Body of pancreas (tissue), 4 donors: ENCODE results near the gene FBRSL1. TPM values are rescaled to one million over a fixed set of nuclear protein-coding genes. Genes with fewer than 3 reads are reported as not detected.

ENCODE experiments used
- ATAC-seq: fragments of 150-250 bp; one replicate; pipeline ENCODE4 v1.9.1; 2016
- DNase-seq, 4 donors: peaks; one replicate each; pipeline ENCODE4 v3.0.0-alpha.2; 2019
- H3K27ac ChIP-seq, 4 donors: fragments of 200-600 bp; sonication (generic); 1 replicate in 3 of 4; 2 replicates in 1 of 4; pipeline versions ENCODE4 v1.5.1 to v1.6.1; 2016 to 2019; ENCODE audit warnings: mild to moderate bottlenecking in 1 of 4, mixed read lengths in 1 of 4, moderate library complexity in 1 of 4
- H3K27me3 ChIP-seq, 2 donors: fragments of 200-600 bp; sonication (generic); one replicate each; pipeline ENCODE4 v1.6.0; 2016; ENCODE audit warnings: mild to moderate bottlenecking in 1 of 2
- H3K36me3 ChIP-seq, 2 donors: fragments of 200-600 bp; sonication (generic); replicated peaks in 1 of 2; 2 replicates each; pipeline ENCODE4 v1.5.1; 2016; ENCODE audit warnings: low read depth in 2 of 2; ENCODE audit not compliant: insufficient read depth in 1 of 2
- H3K4me1 ChIP-seq: fragments of 200-600 bp; sonication (generic); one replicate; pipeline ENCODE4 v1.6.0; 2016
- H3K4me3 ChIP-seq, 2 donors: fragments of 200-600 bp; sonication (generic); 1 replicate in 1 of 2; 2 replicates in 1 of 2; pipeline ENCODE4 v1.5.1; 2016 to 2019
- H3K9me3 ChIP-seq, 3 donors: fragments of 200-600 bp; sonication (generic); 1 replicate in 2 of 3; 2 replicates in 1 of 3; pipeline ENCODE4 v1.5.1; 2016
- POLR2A ChIP-seq, 3 donors: fragments of 450-650 bp; IDR thresholded peaks; one replicate each; pipeline ENCODE4 v1.6.1; 2016; ENCODE audit warnings: antibody characterized with exemption in 3 of 3, mild to moderate bottlenecking in 2 of 3
- WGBS, 2 donors: methylation state at CpG; one replicate each; pipeline ENCODE4 v1.1.5; 2017; 5-methylcytosine and 5-hydroxymethylcytosine counted together
- intact Hi-C: fragments of 100-400 bp; cut with DNase I; formaldehyde crosslinking; loops from one replicate; pipeline ENCODE4 v1.15.1; 2023
- total RNA-seq, 2 donors: library from RNA; depleted of rRNA; stranded (reverse); fragments of >200 nt; gene quantifications; one replicate each; pipeline ENCODE4 v1.1.0, GENCODE V29; 2016
- TF ChIP-seq, protein P1 (sequence below), 7 experiments: fragments of 450-650 bp in 4 of 7; fragments of 200-600 bp in 3 of 7; sonication (generic) in 3 of 7; IDR thresholded peaks; one replicate each; pipeline ENCODE4 v1.5.1; 2016 to 2019; ENCODE audit warnings: antibody characterized with exemption in 7 of 7

FBRSL1 gene
- total RNA-seq, 2 donors from 2014 or later, result 29.8 to 50.1 TPM

DNA sequence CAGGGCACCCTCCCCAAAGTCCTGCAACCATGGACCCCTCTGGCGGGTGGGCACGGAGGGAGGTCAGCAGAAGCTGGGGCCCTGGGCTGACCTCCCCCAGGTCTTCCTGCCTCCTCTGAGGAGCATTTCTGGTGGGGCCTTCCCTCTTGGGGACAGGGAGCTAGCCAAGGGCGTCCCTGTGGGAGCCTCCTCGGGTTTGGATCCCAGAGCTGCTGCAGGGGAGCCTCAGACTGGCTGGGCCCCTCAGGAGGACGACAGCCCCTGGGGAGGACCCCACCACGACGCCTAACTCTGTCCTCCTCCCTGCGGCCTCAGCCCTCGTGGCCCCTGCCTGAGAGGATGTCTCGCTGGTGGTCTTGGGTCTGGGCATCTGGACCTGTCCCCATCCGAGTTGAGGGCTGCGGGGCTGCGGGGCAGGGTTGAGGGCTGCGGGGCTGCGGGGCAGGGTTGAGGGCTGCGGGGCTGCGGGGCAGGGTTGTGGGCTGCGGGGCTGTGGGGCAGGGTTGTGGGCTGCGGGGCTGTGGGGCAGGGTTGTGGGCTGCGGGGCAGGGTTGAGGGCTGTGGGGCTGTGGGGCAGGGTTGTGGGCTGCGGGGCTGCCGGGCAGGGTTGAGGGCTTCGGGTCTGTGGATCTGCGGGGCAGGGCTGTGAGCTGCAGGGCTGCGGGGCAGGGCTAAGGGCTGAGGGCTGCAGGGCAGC is 37.4 kb downstream of the FBRSL1 start:
- H3K27ac ChIP-seq, result no peak overlapping the region
- H3K36me3 ChIP-seq, result no peaks in the 10 kb centered on the region
- no peaks in the 10 kb centered on the region for H3K9me3 ChIP-seq
- intact Hi-C loops, result no loop called here
- no peak for ATAC-seq
- H3K27me3 ChIP-seq, result no peaks in the 10 kb centered on the region
- H3K4me1 ChIP-seq, result peaks cover 24% of the 10 kb centered on the region
- 91 to 93% methylated on average over 11 to 23 of the region's 25 CpGs for WGBS, 2 donors
- H3K4me3 ChIP-seq, result no peak overlapping the region
- TF ChIP-seq, protein P1, sequence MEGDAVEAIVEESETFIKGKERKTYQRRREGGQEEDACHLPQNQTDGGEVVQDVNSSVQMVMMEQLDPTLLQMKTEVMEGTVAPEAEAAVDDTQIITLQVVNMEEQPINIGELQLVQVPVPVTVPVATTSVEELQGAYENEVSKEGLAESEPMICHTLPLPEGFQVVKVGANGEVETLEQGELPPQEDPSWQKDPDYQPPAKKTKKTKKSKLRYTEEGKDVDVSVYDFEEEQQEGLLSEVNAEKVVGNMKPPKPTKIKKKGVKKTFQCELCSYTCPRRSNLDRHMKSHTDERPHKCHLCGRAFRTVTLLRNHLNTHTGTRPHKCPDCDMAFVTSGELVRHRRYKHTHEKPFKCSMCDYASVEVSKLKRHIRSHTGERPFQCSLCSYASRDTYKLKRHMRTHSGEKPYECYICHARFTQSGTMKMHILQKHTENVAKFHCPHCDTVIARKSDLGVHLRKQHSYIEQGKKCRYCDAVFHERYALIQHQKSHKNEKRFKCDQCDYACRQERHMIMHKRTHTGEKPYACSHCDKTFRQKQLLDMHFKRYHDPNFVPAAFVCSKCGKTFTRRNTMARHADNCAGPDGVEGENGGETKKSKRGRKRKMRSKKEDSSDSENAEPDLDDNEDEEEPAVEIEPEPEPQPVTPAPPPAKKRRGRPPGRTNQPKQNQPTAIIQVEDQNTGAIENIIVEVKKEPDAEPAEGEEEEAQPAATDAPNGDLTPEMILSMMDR (IDR thresholded peaks at IDR 0.05), result no peak
- TF ChIP-seq POLR2A (IDR thresholded peaks at IDR 0.05), result no peak
- no peak for DNase-seq

DNA sequence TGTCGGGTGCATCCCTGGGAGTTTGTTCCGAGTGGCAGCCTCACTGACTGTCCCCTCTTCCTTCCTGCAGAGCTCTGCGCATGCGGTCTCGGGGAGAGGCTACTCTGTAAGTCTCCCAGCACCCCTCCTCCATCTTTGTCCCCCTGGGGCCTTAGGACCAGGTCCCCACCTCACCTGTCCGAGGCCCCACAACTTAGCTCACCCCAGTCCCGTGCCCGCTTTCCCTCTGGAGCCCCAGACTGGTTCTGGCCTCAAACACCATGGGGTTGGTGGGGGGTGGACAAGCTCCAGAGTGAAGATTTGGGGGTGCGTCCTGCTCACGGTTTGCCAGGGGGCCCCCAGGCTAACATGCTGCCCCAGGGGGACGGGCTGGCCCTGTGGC is 37.9 kb downstream of the FBRSL1 start:
- Histone ChIP-seq H3K4me1 (peaks cover 19% of the 10 kb centered on the region), H3K27me3 (no peaks in the 10 kb centered on the region), H3K9me3 (no peaks in the 10 kb centered on the region), H3K27ac (no peak overlapping the region), H3K4me3 (no peak overlapping the region), H3K36me3 (no peaks in the 10 kb centered on the region)
- TF ChIP-seq, protein P1 (IDR thresholded peaks at IDR 0.05), result no peak
- TF ChIP-seq POLR2A (IDR thresholded peaks at IDR 0.05), result no peak
- DNase-seq (no peak), ATAC-seq (no peak)
- intact Hi-C loops, result no loop called here
- WGBS, 2 donors, result 94 to 96% methylated on average over 10 of the region's 11 CpGs

DNA sequence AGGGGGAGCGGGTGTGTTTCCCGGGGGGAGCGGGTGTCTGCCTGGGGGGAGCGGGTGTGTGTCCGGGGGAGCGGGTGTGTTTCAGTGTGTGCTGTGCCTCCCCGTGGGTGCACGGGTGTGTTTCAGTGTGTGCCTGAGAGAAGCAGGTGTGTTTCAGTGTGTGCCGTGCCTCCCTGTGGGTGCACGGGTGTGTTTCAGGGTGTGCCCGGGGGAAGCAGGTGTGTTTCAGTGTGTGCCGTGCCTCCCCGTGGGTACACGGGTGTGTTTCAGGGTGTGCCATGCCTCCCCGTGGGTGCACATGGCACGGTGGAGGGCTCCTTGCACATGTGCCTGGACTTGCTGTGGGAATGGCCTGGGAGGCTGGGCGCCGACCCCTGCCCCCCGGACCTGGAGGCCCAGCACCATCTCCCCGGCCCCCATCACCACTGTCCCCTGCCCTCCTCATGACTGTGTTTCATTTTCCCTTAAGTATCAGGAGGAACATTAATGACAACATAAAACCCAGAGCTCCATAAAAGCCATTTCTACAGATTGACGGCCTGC is 38.7 kb downstream of the FBRSL1 start:
- Histone ChIP-seq H3K4me3 (no peak overlapping the region), H3K27me3 (no peaks in the 10 kb centered on the region), H3K36me3 (no peaks in the 10 kb centered on the region), H3K4me1 (peaks cover 11% of the 10 kb centered on the region), H3K9me3 (no peaks in the 10 kb centered on the region), H3K27ac (no peak overlapping the region)
- 87 to 88% methylated on average over 11 to 20 of the region's 21 CpGs for WGBS, 2 donors
- TF ChIP-seq, protein P1 (IDR thresholded peaks at IDR 0.05), result no peak
- intact Hi-C loops, result no loop called here
- no peak for ATAC-seq
- no peak for DNase-seq

DNA sequence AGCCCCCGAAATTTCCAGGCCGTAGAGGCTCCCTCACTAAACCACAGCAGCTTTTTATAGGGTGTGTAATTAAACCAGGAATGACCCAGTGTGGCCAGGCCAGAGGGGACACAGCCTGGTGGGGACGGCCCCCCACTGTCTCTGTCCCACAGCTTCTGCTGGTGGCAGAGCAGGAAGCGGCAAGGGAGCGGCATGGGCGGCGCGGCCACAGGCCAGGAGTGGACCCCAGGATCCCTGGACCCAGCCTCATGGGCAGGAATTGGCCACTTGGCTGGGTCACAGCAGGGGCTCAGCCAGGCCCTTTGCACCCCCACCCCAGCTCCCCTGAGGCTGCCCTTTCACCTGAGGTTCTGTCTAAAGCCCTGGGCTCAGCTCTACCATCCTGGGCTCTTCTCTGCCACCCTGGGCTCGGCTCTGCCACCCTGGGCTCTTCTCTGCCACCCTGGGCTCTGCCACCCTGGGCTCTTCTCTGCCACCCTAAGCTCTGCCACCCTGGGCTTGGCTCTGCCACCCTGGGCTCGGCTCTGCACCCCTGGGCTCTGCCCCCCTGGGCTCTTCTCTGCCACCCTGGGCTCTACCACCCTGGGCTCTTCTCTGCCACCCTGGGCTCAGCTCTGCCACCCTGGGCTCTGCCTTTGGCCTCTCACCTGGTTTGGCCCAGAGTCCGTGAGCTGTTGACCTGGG is 39.3 kb downstream of the FBRSL1 start:
- 93 to 98% methylated on average over 7 to 11 of the region's 11 CpGs for WGBS, 2 donors
- intact Hi-C loops, result no loop called here
- DNase-seq, result no peak

More for the DNA sequence above, 39.3 kb downstream of the FBRSL1 start:
- ATAC-seq, result no peak
- no peak for TF ChIP-seq POLR2A (IDR thresholded peaks at IDR 0.05)
- TF ChIP-seq, protein P1 (IDR thresholded peaks at IDR 0.05), result no peak
- Histone ChIP-seq H3K36me3 (no peaks in the 10 kb centered on the region), H3K4me1 (peaks cover 5% of the 10 kb centered on the region), H3K9me3 (no peaks in the 10 kb centered on the region), H3K27ac (no peak overlapping the region), H3K4me3 (no peak overlapping the region), H3K27me3 (no peaks in the 10 kb centered on the region)
